Stimulated activated CD4-positive, alpha-beta T cell treated with anti-CD3 and anti-CD28 coated beads, Interleukin-12 subunit alpha, Interleukin-12 subunit beta, amount 100 ng/mL, for 48 hours (primary cell): ENCODE data around the gene SLC38A6.

Source experiments
- DNase-seq, 3 donors: peaks; one replicate each; pipeline ENCODE4 v3.0.0-alpha.2; 2020; ENCODE audit warnings: low read depth in 2 of 3, low spot score in 1 of 3

Gene SLC38A6

GRCh38 chr14:60977847-60978246 lies 3.2 kb upstream of the SLC38A6 start:
- no peak for DNase-seq

GRCh38 chr14:60981633-60982455 lies 799 bp downstream of the SLC38A6 start:
- no peak for DNase-seq

- DNase-seq: no peak
Measured at GRCh38 chr14:60984196-60984595, 3.2 kb downstream of the SLC38A6 start.

GRCh38 chr14:60986500-60986899 lies 5.5 kb downstream of the SLC38A6 start:
- DNase-seq: no peak

- no peak for DNase-seq
Measured at GRCh38 chr14:60989599-60989998, 8.6 kb downstream of the SLC38A6 start.

GRCh38 chr14:60998617-60999016 lies 17.6 kb downstream of the SLC38A6 start:
- DNase-seq: no peak

- DNase-seq: no peak
Measured at GRCh38 chr14:60999536-60999935, 18.5 kb downstream of the SLC38A6 start.

- no peak for DNase-seq
Measured at GRCh38 chr14:61003571-61003970, 22.5 kb downstream of the SLC38A6 start.

- DNase-seq: no peak
Measured at GRCh38 chr14:61019537-61019936, 38.5 kb downstream of the SLC38A6 start.

GRCh38 chr14:61025251-61026223 lies 44.5 kb downstream of the SLC38A6 start:
- peak; percentile 10 to 60 (median 26) for DNase-seq

- no peak for DNase-seq
Measured at GRCh38 chr14:61026526-61026925, 45.5 kb downstream of the SLC38A6 start.

GRCh38 chr14:61031026-61031425 lies 50.0 kb downstream of the SLC38A6 start:
- no peak for DNase-seq

GRCh38 chr14:61033054-61033453 lies 52.0 kb downstream of the SLC38A6 start:
- DNase-seq: no peak

GRCh38 chr14:61033855-61034254 lies 52.8 kb downstream of the SLC38A6 start:
- no peak for DNase-seq

- DNase-seq: no peak
Measured at GRCh38 chr14:61034416-61035120, 53.5 kb downstream of the SLC38A6 start.

GRCh38 chr14:61037215-61037614 lies 56.2 kb downstream of the SLC38A6 start:
- no peak for DNase-seq

GRCh38 chr14:61041704-61042103 lies 60.7 kb downstream of the SLC38A6 start:
- no peak for DNase-seq

GRCh38 chr14:61042220-61042619 lies 61.2 kb downstream of the SLC38A6 start:
- no peak for DNase-seq

- DNase-seq: no peak
Measured at GRCh38 chr14:61043506-61043905, 62.5 kb downstream of the SLC38A6 start.

GRCh38 chr14:61047021-61047420 lies 66.0 kb downstream of the SLC38A6 start:
- DNase-seq: no peak

- DNase-seq: no peak
Measured at GRCh38 chr14:61048640-61049039, 67.6 kb downstream of the SLC38A6 start.
